Left ventricle myocardium inferior (tissue), 1 donor: ENCODE data around the gene FASTKD3. TPM values are rescaled to one million over a fixed set of nuclear protein-coding genes. Genes with fewer than 3 reads are reported as not detected.

ENCODE experiments used
- DNase-seq: peaks from one replicate; pipeline ENCODE4 v3.0.0-alpha.2; 2020
- H3K27ac ChIP-seq: fragments of 200-600 bp; replicated peaks from 2 replicates; pipeline ENCODE4 v1.8.0; 2021
- H3K27me3 ChIP-seq: fragments of 200-600 bp; 2 replicates; pipeline ENCODE4 v1.8.0; 2021; ENCODE audit warnings: low read depth
- H3K36me3 ChIP-seq: fragments of 200-600 bp; 2 replicates; pipeline ENCODE4 v1.8.0; 2021
- H3K4me1 ChIP-seq: fragments of 200-600 bp; 2 replicates; pipeline ENCODE4 v1.8.0; 2021
- H3K4me3 ChIP-seq: fragments of 200-600 bp; 2 replicates; pipeline ENCODE4 v1.8.0; 2021; ENCODE audit warnings: mild to moderate bottlenecking, moderate library complexity
- H3K9me3 ChIP-seq: fragments of 200-600 bp; replicated peaks from 2 replicates; pipeline ENCODE4 v1.8.0; 2021
- CTCF ChIP-seq: fragments of 200-600 bp; IDR thresholded peaks from 2 replicates; pipeline ENCODE4 v1.8.0; 2021; ENCODE audit warnings: antibody characterized with exemption, mild to moderate bottlenecking, borderline replicate concordance
- intact Hi-C: fragments of 100-400 bp; cut with micrococcal nuclease; formaldehyde crosslinking; loops from one replicate; pipeline ENCODE4 v1.11.0; 2022
- total RNA-seq: library from RNA; stranded (reverse); fragmentation: NEBNext Ultra II Directional; extraction: Animal tissue kit (Norgen Biotek cat#: 25700); gene quantifications from one replicate; pipeline ENCODE4 v1.2.1, GENCODE V29; 2021
- donor health status: DM: no; HTN: yes; CAD: no; lungs with severe emphysema.

Gene FASTKD3
- total RNA-seq, 1 donor from 2014 or later: 5.8 TPM

GRCh38 chr5:7884491-7885267 lies 15.8 kb upstream of the FASTKD3 start:
- intact Hi-C loops: no loop called here
- H3K36me3 ChIP-seq: peaks cover 85% of the 10 kb centered on the region

GRCh38 chr5:7882926-7883325 lies 14.1 kb upstream of the FASTKD3 start:
- DNase-seq: no peak
- intact Hi-C loops: no loop called here
- H3K9me3 ChIP-seq: no peaks in the 10 kb centered on the region
- H3K27ac ChIP-seq: no peak overlapping the region
- peaks cover 85% of the 10 kb centered on the region for H3K36me3 ChIP-seq
- H3K4me3 ChIP-seq: no peak overlapping the region
- no peak for TF ChIP-seq CTCF
- H3K4me1 ChIP-seq: peaks cover under 1% of the 10 kb centered on the region
- H3K27me3 ChIP-seq: no peaks in the 10 kb centered on the region

More at GRCh38 chr5:7884491-7885267, 15.8 kb upstream of the FASTKD3 start:
- no peak overlapping the region for H3K4me3 ChIP-seq
- no peaks in the 10 kb centered on the region for H3K27me3 ChIP-seq
- H3K4me1 ChIP-seq: no peaks in the 10 kb centered on the region
- DNase-seq: no peak
- TF ChIP-seq CTCF: no peak
- no peak overlapping the region for H3K27ac ChIP-seq
- H3K9me3 ChIP-seq: no peaks in the 10 kb centered on the region

- Histone ChIP-seq H3K27ac (no peak overlapping the region), H3K27me3 (no peaks in the 10 kb centered on the region), H3K36me3 (peaks cover 92% of the 10 kb centered on the region), H3K4me1 (peaks cover 8% of the 10 kb centered on the region), H3K4me3 (no peak overlapping the region), H3K9me3 (no peaks in the 10 kb centered on the region)
- intact Hi-C loops: no loop called here
- TF ChIP-seq CTCF: no peak
- DNase-seq: no peak
These were observed 13.0 kb upstream of the FASTKD3 start for GRCh38 chr5:7881816-7882215.

GRCh38 chr5:7881091-7881490 lies 12.3 kb upstream of the FASTKD3 start:
- Histone ChIP-seq H3K9me3 (no peaks in the 10 kb centered on the region), H3K27me3 (no peaks in the 10 kb centered on the region), H3K27ac (no peak overlapping the region), H3K4me1 (peaks cover 8% of the 10 kb centered on the region), H3K4me3 (no peak overlapping the region), H3K36me3 (peaks cover 92% of the 10 kb centered on the region)
- intact Hi-C loops: no loop called here
- no peak for TF ChIP-seq CTCF
- no peak for DNase-seq

- intact Hi-C loops: no loop called here
- Histone ChIP-seq H3K4me3 (no peak overlapping the region), H3K4me1 (peaks cover 8% of the 10 kb centered on the region), H3K9me3 (no peaks in the 10 kb centered on the region), H3K36me3 (peaks cover 79% of the 10 kb centered on the region), H3K27me3 (no peaks in the 10 kb centered on the region), H3K27ac (no peak overlapping the region)
- DNase-seq: no peak
- TF ChIP-seq CTCF: no peak
These were observed 9.6 kb upstream of the FASTKD3 start for GRCh38 chr5:7878381-7878873.
